Measurements from ENCODE around the gene TUFM.
"Not testable (repeated sequence)": the region's sequence is repeated elsewhere in the genome, so short reads cannot be mapped to it uniquely, and the experiment has no call there.

The TUFM gene

GRCh38 chr16:28846080-28846932, at the start of gene TUFM:
TSS of gene TUFM (minus strand) at chr16:28846348. CDS start at chr16:28846269, 79 bp downstream.
- peak; percentile 95 for DNase-seq

DNA sequence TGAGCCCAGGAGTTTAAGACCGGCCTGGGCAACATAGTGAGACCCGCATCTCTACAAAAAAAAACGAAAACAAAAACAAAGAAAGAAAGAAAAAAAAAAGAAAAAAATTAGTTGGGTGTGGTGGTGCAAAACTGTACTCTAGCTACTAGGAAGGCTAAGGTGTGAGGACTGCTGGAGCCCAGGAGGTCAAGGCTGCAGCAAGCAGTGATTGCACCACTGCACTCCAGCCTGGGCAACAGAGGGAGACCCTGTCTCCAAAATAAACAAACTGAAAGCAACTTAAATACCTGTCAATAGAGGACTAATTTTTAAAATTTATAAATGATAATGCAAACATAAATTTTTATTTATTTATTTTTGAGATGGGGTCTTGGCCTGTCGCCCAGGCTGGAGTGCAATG, 49.5 kb upstream of the TUFM start:
- no peak for DNase-seq

GRCh38 chr16:28893291-28893690, 47.1 kb upstream of the TUFM start:
- DNase-seq: no peak

DNA sequence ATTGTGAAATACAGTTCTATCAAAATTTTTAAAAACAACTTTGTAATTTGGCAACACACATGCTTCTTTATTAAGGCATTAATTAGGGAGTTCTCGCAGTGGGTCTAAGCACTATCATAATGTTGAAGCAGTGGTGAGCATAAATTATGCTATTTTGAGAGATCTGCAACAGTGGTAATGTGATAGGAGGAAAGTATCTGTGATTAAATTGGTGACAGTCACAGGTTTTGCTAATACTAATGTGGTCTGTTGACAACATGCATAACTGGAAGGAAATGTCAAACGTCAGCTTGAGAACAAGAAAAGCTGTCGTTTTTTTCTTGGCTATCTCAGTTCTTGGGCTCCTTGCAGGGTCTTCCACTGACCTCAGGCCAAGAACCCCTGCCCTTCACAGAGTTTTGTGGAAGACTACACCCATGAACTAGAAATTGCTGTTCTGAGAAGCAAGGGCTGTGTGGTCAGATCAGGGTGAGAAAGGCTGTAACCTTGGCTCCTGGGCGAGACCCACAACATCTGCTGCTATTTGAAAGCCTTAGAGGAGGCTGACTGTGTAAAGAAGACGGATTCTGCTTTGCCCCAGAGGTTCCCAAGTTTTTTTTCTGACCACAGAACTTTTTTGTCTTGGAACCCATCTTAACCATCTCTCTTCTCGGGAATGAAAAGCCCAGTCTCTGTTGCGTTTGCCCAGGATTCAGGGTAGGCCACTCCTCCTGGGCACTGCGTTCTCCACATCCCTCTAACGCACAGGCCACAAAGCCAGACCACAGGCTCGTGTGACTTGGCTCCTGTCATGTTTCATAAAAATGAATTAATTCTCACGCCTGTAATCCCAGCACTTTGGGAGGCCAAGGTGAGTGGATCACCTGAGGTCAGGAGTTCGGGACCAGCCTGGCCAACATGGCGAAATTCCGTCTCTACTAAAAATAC, 46.1 kb upstream of the TUFM start:
- no peak for DNase-seq

GRCh38 chr16:28890355-28890754, 44.2 kb upstream of the TUFM start:
- not testable (repeated sequence) for DNase-seq

DNA sequence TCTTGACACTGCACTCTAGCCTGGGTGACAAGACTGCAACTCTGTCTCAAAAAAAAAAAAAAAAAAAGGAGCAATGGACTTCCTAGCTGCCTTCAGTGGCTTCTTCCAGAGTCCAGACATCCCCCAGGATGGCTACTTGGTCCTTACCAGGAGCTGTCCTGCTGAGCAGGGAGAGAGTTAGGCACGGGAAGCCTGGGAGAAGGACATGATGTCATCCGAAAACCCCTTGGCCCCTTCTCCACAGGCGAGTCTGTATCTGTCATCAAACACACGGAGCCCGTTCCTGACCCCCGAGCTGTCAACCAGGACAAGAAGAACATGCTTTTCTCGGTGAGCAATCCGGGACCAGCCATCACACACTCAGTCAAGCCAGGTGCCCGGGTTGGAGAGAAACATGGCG, 40.8 kb upstream of the TUFM start:
- no peak for DNase-seq

DNA sequence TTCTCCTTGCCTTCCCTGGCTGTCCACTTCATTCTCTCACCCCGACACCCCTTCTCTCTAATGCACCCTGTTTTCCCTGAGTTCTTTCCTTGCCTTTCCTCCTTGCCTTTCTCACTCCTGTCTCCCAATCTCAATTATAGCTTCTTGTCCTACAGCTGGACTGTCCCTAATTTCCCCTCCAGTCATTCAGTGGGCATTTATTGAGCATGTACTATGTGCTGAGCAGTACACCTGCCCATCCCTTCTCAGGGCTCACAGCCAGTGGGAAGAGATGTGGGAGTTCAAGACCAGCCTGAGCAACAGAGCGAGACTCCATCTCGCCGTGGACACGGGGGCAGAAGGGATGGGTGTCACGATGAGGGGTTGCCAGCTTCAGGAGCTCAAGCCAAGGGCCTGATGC, 37.9 kb upstream of the TUFM start:
- DNase-seq: no peak

GRCh38 chr16:28883221-28883996, 37.3 kb upstream of the TUFM start:
- DNase-seq: no peak

- no peak for DNase-seq
Measured at GRCh38 chr16:28882551-28883160, 36.5 kb upstream of the TUFM start.

GRCh38 chr16:28881565-28881964, 35.4 kb upstream of the TUFM start:
- DNase-seq: not testable (repeated sequence)

GRCh38 chr16:28880955-28881354, 34.8 kb upstream of the TUFM start:
- DNase-seq: no peak

DNA sequence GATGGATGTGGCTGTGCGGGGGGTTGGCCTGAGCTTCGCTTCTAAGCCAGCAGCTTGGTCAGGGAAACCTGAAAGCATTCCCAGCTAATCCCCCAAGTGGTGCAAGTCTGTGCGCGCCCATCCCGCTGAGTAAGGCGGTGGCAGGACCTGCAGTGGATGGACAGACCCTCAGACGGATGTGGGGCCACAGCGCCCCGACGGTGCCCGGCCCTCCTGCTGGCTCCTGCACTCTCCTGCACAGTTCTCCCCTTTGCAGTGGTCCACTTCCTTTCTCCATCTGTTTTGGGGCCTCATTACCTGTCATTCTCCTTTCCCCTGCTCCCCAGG, 34.4 kb upstream of the TUFM start:
- no peak for DNase-seq

DNA sequence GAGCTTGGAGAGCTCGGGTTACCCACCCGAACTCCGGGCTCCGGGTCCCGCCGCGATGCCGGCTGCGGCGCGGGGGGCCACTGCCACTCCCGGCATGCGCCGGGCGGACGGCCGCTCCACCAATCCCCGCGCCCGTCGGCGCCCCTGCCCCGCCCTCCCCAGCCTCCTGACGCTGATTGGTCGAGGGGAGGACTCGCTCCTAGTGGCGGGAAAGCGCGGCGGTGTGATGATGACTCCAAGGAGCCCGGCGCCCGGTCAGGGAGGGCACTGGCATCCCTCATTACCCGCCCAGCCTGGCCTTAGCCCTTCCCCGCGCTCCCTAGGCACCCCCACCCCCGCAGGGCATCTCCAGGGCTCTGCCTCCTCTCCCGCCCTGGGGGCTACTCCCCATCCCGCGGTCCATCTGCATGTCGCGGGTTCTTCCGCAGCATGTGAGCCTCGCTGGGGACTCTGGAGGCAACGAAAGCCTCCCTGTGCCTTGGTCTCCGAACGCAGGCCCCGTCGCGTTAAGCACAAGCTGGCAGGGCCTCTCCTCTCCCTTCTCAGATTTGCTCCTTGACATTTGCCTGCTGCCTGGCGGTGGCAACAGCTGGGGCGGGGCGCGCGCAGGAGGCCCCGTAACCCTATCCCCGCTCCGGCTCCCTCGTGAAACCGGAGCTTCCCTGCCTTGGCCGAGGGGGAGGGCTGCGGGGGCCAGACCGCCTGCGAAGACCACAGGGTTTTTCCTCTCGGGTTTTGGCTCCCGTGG, 33.9 kb upstream of the TUFM start:
- DNase-seq: peak; percentile 70

GRCh38 chr16:28879261-28879840, 33.2 kb upstream of the TUFM start:
- no peak for DNase-seq

GRCh38 chr16:28878083-28878926, 32.2 kb upstream of the TUFM start, which contains the start of gene ATP2A1:
TSS of gene ATP2A1 (plus strand) at chr16:28878488. CDS start at chr16:28878672, 184 bp downstream.
- no peak for DNase-seq

DNA sequence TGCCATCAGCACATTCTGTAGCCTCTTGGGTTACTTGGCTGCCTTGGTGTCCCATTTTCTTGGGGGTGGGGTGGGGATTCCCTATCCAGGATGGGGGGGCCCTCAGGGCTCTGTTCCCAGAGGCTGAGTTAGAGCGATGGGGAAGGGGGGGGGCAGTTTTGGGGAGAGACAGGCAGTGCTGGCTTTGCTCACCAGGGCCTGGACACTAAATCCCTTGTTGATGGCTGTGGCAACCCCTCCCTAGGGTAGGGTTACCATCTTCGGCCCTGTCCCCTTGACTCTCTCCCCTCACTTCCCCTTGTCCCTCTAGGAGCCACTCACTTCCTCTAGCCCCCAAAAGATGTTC, 31.5 kb upstream of the TUFM start:
- no peak for DNase-seq

GRCh38 chr16:28876973-28877654, 31.0 kb upstream of the TUFM start:
- no peak for DNase-seq

DNA sequence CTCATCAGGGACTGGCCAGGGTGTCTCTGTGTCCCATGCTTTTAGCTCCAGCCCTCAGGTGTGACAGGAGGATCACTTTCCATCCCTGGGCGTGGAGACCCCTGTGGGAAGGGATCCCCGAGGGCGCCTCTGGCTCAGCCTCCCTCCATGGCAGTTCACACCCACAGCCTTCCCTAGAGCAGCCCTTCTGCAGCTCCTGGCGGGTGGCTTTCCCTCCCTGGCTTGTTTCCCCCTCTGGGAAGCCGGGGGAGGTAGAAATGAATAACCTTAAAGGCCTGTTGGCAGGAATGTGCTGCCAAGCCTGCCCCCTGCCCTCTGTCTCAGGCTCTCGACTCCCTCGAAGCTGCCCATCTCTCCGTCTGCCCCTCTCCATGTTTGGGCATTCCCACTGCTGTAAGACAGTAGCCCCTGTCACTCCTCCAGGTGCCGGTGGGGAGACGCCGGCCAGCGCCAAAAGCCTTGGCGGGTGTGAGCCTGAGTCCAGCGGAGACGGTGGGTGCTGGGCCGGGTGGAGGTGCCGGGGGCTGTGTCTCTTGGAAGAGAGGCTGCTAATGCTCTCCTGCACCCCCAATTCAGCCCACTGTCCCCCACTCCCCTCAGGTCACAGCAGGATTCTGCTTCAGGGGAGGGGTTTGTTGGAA, 30.0 kb upstream of the TUFM start:
- no peak for DNase-seq

Measured in amniotic stem cell (primary cell).